Measurements from ENCODE around the gene CORO7.

CORO7 gene

GRCh38 chr16:4330277-4330874 is 86.0 kb downstream of the CORO7 start:
- ChIA-PET CTCF (interaction anchor here (0.7 to 1.6 kb wide), 4 partner anchors 42 to 130 kb away, joined by 4 to 7 read pairs (median 5); no protein-coding TSS in a partner anchor), POLR2A (interaction anchor here (1.3 kb wide), 1 partner anchor 15 kb away, joined by 4 read pairs; the partner anchor contains the start of gene GLIS2)
- DNase-seq (ENCODE audit: extremely low spot score) = peak; percentile 82
- no peak for TF ChIP-seq HDGF (IDR thresholded peaks at IDR 0.05; ENCODE audit: borderline replicate concordance)
- TF ChIP-seq SP1 (IDR thresholded peaks at IDR 0.05) = no peak
- no peak for TF ChIP-seq TARDBP (IDR thresholded peaks at IDR 0.05)
- no peak for TF ChIP-seq ZNF384 (IDR thresholded peaks at IDR 0.05)
- TF ChIP-seq FOXM1 (IDR thresholded peaks at IDR 0.05; ENCODE audit: borderline replicate concordance) = no peak
- TF ChIP-seq ELF4 (IDR thresholded peaks at IDR 0.05) = no peak
- TF ChIP-seq FOXK2 (IDR thresholded peaks at IDR 0.05) = no peak
- TF ChIP-seq L3MBTL2 (conservative IDR thresholded peaks at IDR 0.05) = no peak
- no peak for TF ChIP-seq BHLHE40 (IDR thresholded peaks at IDR 0.05; ENCODE audit: borderline replicate concordance)
- TF ChIP-seq FOXA1 (IDR thresholded peaks at IDR 0.05) = no peak
- TF ChIP-seq PKNOX1 (IDR thresholded peaks at IDR 0.05) = no peak
- no peak for TF ChIP-seq ARNT (IDR thresholded peaks at IDR 0.05)
- TF ChIP-seq SUZ12 (IDR thresholded peaks at IDR 0.05) = no peak
- no peak for TF ChIP-seq CTBP1 (IDR thresholded peaks at IDR 0.05; ENCODE audit: borderline replicate concordance)
- no peak for TF ChIP-seq NFRKB (IDR thresholded peaks at IDR 0.05)
- TF ChIP-seq LEF1 (IDR thresholded peaks at IDR 0.05; ENCODE audit: borderline replicate concordance) = no peak

- no peak for DNase-seq (ENCODE audit: extremely low spot score)
- POLR2A ChIA-PET = interaction anchor here (1.2 to 1.3 kb wide), 2 partner anchors 11 to 14 kb away, joined by 3 to 4 read pairs; partner anchors contain the start of gene GLIS2
- TF ChIP-seq ARNT (IDR thresholded peaks at IDR 0.05) (no peak), PKNOX1 (IDR thresholded peaks at IDR 0.05) (peak; percentile 23; the same call in 1 of the 2 replicates), SUZ12 (IDR thresholded peaks at IDR 0.05) (no peak)
- CTCF ChIA-PET = interaction anchor here (0.6 to 1.7 kb wide), 3 partner anchors 40 to 333 kb away, joined by 3 to 5 read pairs (median 5); no protein-coding TSS in a partner anchor
These were observed 87.3 kb downstream of the CORO7 start for GRCh38 chr16:4328782-4329775.

- no peak for TF ChIP-seq NFRKB (IDR thresholded peaks at IDR 0.05)
- no peak for TF ChIP-seq ELF4 (IDR thresholded peaks at IDR 0.05)
- no peak for TF ChIP-seq LEF1 (IDR thresholded peaks at IDR 0.05; ENCODE audit: borderline replicate concordance)
- no peak for TF ChIP-seq SP1 (IDR thresholded peaks at IDR 0.05)
- no peak for TF ChIP-seq HDGF (IDR thresholded peaks at IDR 0.05; ENCODE audit: borderline replicate concordance)
- TF ChIP-seq FOXK2 (IDR thresholded peaks at IDR 0.05) = no peak
- no peak for TF ChIP-seq PKNOX1 (IDR thresholded peaks at IDR 0.05)
- TF ChIP-seq TARDBP (IDR thresholded peaks at IDR 0.05) = no peak
- TF ChIP-seq CTBP1 (IDR thresholded peaks at IDR 0.05; ENCODE audit: borderline replicate concordance) = no peak
- no peak for TF ChIP-seq ZNF384 (IDR thresholded peaks at IDR 0.05)
- no peak for TF ChIP-seq L3MBTL2 (conservative IDR thresholded peaks at IDR 0.05)
- no peak for TF ChIP-seq ARNT (IDR thresholded peaks at IDR 0.05)
- TF ChIP-seq FOXM1 (IDR thresholded peaks at IDR 0.05; ENCODE audit: borderline replicate concordance) = no peak
- no peak for TF ChIP-seq FOXA1 (IDR thresholded peaks at IDR 0.05)
- no peak for TF ChIP-seq SUZ12 (IDR thresholded peaks at IDR 0.05)
- DNase-seq (ENCODE audit: extremely low spot score) = no peak
- ChIA-PET CTCF (interaction anchor here (1.7 kb wide), 1 partner anchor 39 kb away, joined by 5 read pairs; no protein-coding TSS in a partner anchor), POLR2A (interaction anchor here (0.9 to 1.2 kb wide), 2 partner anchors 12 to 36 kb away, joined by 3 read pairs; no protein-coding TSS in a partner anchor)
These were observed 88.2 kb downstream of the CORO7 start for GRCh38 chr16:4328046-4328781.

- POLR2A ChIA-PET = interaction anchor here (0.9 kb wide), 1 partner anchor 35 kb away, joined by 3 read pairs; no protein-coding TSS in a partner anchor
- no peak for DNase-seq (ENCODE audit: extremely low spot score)
- TF ChIP-seq ARNT (IDR thresholded peaks at IDR 0.05) (no peak), CTBP1 (IDR thresholded peaks at IDR 0.05; ENCODE audit: borderline replicate concordance) (no peak)
- CTCF ChIA-PET = interaction anchor here (1.3 kb wide), 1 partner anchor 39 kb away, joined by 7 read pairs; no protein-coding TSS in a partner anchor
These were observed 88.9 kb downstream of the CORO7 start for GRCh38 chr16:4327386-4328045.

GRCh38 chr16:4325253-4325758 is 91.1 kb downstream of the CORO7 start:
- DNase-seq (ENCODE audit: extremely low spot score) = no peak
- CTCF ChIA-PET = no interaction called here
- TF ChIP-seq ZNF384 (IDR thresholded peaks at IDR 0.05) = no peak
- TF ChIP-seq FOXA1 (IDR thresholded peaks at IDR 0.05) = no peak
- POLR2A ChIA-PET = interaction anchor here (1.5 kb wide), 1 partner anchor 52 kb away, joined by 5 read pairs; the partner anchor contains the start of gene TFAP4
